OCI-LY3 (cell line): ENCODE measurements around the gene ATG9B.

ENCODE experiments used
- H2AFZ ChIP-seq: fragments of 200-600, 300-600 bp; shearing (Covaris generic); 2 replicates; pipeline ENCODE4 v1.6.0; 2014; ENCODE audit warnings: antibody characterized with exemption, low read depth, low read length
- H3K27ac ChIP-seq: fragments of 200-600, 300-600 bp; sonication (generic); 2 replicates; pipeline ENCODE4 v1.5.1; 2014; ENCODE audit warnings: mild to moderate bottlenecking, low read length, moderate library complexity, mixed read lengths
- H3K27me3 ChIP-seq: fragments of 200-600, 300-600 bp; sonication (generic); 2 replicates; pipeline ENCODE4 v1.6.1; 2014; ENCODE audit warnings: low read depth, low read length, mixed read lengths
- H3K36me3 ChIP-seq: fragments of 200-600, 300-600 bp; sonication (generic); replicated peaks from 2 replicates; pipeline ENCODE3; 2014; ENCODE audit warnings: low read depth, low read length, mixed read lengths
- H3K4me1 ChIP-seq: fragments of 300-600, 200-600 bp; sonication (generic); 2 replicates; pipeline ENCODE4 v1.6.1; 2014; ENCODE audit warnings: low read length, mixed read lengths
- H3K4me2 ChIP-seq: fragments of 200-600, 300-600 bp; sonication (generic); 2 replicates; pipeline ENCODE4 v1.6.1; 2014; ENCODE audit warnings: low read length, mixed read lengths
- H3K4me3 ChIP-seq: fragments of 300-600, 200-600 bp; sonication (generic); 2 replicates; pipeline ENCODE4 v1.5.1; 2014; ENCODE audit warnings: antibody characterized with exemption, mild to moderate bottlenecking, low read length, moderate library complexity
- H3K79me2 ChIP-seq: fragments of 300-600, 200-600 bp; shearing (Covaris generic); 2 replicates; pipeline ENCODE4 v1.6.1; 2014; ENCODE audit warnings: mild to moderate bottlenecking, low read length, mixed read lengths
- H3K9ac ChIP-seq: fragments of 300-600, 200-600 bp; shearing (Covaris generic); 2 replicates; pipeline ENCODE4 v1.6.0; 2014; ENCODE audit warnings: mild to moderate bottlenecking, low read length, moderate library complexity
- H3K9me3 ChIP-seq: fragments of 200-600, 300-600 bp; shearing (Covaris generic); 2 replicates; pipeline ENCODE4 v1.6.1; 2014; ENCODE audit warnings: low read length, mixed read lengths; ENCODE audit not compliant: insufficient read depth
- H4K20me1 ChIP-seq: fragments of 200-600, 300-600 bp; sonication (generic); 2 replicates; pipeline ENCODE4 v1.6.1; 2016; ENCODE audit warnings: low read length, mixed read lengths; ENCODE audit not compliant: insufficient read depth
- CTCF ChIP-seq: fragments of 200-600, 300-600 bp; sonication (generic); IDR thresholded peaks from 2 replicates; pipeline ENCODE4 v1.5.1; 2014; ENCODE audit warnings: antibody characterized with exemption, low read length, low read depth
- EZH2phosphoT487 ChIP-seq: fragments of 200-600 bp; shearing (Covaris generic); IDR thresholded peaks from 2 replicates; pipeline ENCODE4 v1.6.1; 2018; ENCODE audit warnings: antibody characterized with exemption, mixed run types, low read depth

ATG9B gene, protein sequence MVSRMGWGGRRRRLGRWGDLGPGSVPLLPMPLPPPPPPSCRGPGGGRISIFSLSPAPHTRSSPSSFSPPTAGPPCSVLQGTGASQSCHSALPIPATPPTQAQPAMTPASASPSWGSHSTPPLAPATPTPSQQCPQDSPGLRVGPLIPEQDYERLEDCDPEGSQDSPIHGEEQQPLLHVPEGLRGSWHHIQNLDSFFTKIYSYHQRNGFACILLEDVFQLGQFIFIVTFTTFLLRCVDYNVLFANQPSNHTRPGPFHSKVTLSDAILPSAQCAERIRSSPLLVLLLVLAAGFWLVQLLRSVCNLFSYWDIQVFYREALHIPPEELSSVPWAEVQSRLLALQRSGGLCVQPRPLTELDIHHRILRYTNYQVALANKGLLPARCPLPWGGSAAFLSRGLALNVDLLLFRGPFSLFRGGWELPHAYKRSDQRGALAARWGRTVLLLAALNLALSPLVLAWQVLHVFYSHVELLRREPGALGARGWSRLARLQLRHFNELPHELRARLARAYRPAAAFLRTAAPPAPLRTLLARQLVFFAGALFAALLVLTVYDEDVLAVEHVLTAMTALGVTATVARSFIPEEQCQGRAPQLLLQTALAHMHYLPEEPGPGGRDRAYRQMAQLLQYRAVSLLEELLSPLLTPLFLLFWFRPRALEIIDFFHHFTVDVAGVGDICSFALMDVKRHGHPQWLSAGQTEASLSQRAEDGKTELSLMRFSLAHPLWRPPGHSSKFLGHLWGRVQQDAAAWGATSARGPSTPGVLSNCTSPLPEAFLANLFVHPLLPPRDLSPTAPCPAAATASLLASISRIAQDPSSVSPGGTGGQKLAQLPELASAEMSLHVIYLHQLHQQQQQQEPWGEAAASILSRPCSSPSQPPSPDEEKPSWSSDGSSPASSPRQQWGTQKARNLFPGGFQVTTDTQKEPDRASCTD

DNA sequence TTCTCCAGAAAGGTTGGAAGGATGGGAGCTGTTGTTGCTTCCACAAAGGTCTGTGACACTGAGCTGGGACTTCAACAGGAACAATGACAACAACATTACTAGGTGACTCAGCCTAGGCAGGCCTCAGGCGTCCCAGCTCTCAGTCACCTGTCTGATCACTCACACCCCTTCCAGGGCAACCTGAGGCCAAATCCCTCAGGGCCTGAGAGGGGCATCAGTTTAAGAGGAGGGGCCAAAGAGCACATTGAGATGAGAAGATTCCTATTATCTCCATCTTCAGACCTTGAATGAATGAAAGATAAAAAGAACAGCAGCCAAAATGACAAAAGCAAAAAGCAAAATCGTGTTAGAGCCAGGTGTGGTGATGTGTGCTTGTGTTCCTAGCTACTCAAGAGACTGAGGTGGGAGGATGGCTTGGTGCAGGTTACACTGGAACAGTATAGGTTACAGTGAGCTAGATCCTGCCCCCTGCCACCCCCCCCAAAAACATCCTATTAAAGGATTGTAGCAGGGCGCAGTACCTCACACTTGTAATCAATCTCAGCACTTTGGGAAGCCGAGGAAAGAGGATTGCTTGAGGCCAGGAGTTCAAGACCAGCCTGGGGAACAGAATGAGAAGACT, at the start of gene ATG9B:
Gene ATG9B (minus strand): TSS at position 60 of the 622 bp plus-strand sequence. CDS start 71 bp downstream, outside the sequence.
- Histone ChIP-seq H3K9ac (no peak within 1 kb of the TSS), H3K79me2 (peaks cover 7% of the 10 kb centered on the region), H3K27ac (no peak within 1 kb of the TSS), H3K36me3 (no peaks in the 10 kb centered on the region), H3K4me3 (no peak within 1 kb of the TSS), H3K27me3 (0 out of 2 replicates have a peak, but pooled peaks cover 6% of the 10 kb centered on the region), H4K20me1 (no peaks in the 10 kb centered on the region), H3K4me2 (no peak within 1 kb of the TSS), H3K4me1 (peaks cover 10% of the 10 kb centered on the region), H3K9me3 (no peaks in the 10 kb centered on the region), H2AFZ (no peak within 1 kb of the TSS)
- no peak for TF ChIP-seq EZH2phosphoT487
- no peak for TF ChIP-seq CTCF

DNA sequence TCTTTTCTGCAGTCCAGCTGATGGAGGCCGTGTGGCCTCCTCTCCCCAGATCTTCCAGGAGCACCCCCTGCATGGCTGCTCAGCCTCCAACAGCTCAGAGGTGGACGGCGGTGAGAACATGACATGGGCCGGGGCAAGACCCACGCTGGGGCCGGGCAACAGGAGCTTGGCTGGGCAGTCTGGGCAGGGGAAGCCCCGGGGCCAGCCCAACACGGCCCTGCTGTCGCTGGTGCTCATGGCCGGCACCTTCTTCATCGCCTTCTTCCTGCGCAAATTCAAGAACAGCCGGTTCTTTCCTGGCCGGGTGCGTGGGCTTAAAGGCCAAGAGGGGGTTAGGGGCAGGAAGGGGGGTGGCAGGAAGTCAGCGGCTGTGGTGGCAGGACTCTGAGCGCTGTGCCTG, 49.7 kb upstream of the ATG9B start:
- Histone ChIP-seq H4K20me1 (no peaks in the 10 kb centered on the region), H3K4me1 (peaks cover 12% of the 10 kb centered on the region), H3K27ac (no peak overlapping the region), H3K36me3 (peaks cover 31% of the 10 kb centered on the region), H3K27me3 (no peaks in the 10 kb centered on the region), H3K9me3 (no peaks in the 10 kb centered on the region), H2AFZ (no peak overlapping the region), H3K4me2 (no peak overlapping the region), H3K79me2 (peaks cover 8% of the 10 kb centered on the region), H3K9ac (no peak overlapping the region), H3K4me3 (no peak overlapping the region)
- TF ChIP-seq CTCF (no peak), EZH2phosphoT487 (no peak)

GRCh38 chr7:151071032-151071866, 47.0 kb upstream of the ATG9B start:
- Histone ChIP-seq H3K9me3 (no peaks in the 10 kb centered on the region), H3K27me3 (no peaks in the 10 kb centered on the region), H3K36me3 (peaks cover 37% of the 10 kb centered on the region), H4K20me1 (no peaks in the 10 kb centered on the region), H3K4me2 (no peak overlapping the region), H3K79me2 (no peaks in the 10 kb centered on the region), H3K27ac (no peak overlapping the region), H3K4me3 (no peak overlapping the region), H3K4me1 (no peaks in the 10 kb centered on the region), H3K9ac (no peak overlapping the region), H2AFZ (no peak overlapping the region)
- TF ChIP-seq CTCF (no peak), EZH2phosphoT487 (no peak)
